Caki2 (cell line): ENCODE data around the gene ZNF844. TPM values are rescaled to one million over a fixed set of nuclear protein-coding genes. Genes with fewer than 3 reads are reported as not detected.
"Not testable (repeated sequence)": the region's sequence is repeated elsewhere in the genome, so short reads cannot be mapped to it uniquely, and the experiment has no call there.

ENCODE experiments used
- DNase-seq: peaks from one replicate; pipeline ENCODE4 v3.0.0-alpha.2; 2015; ENCODE audit warnings: low read depth
- in situ Hi-C: cut with HindIII; loops from 2 replicates; pipeline ENCODE4 v1.10.0; 2016; ENCODE audit warnings: low sequenced_read_pairs, low pct_unique_long_range_greater_than_20kb, mixed read lengths
- total RNA-seq: library from RNA; depleted of rRNA; stranded (reverse); fragments of >200 nt; shearing (Covaris generic); gene quantifications from 2 replicates; pipeline ENCODE4 v1.2.3, GENCODE V29; 2014; ENCODE audit warnings: low replicate concordance; rRNA removed

ZNF844 gene
- 0.24 TPM in 1 of 2 replicates, not detected in the other for total RNA-seq

GRCh38 chr19:12064590-12065538 lies at the start of gene ZNF844:
Gene ZNF844, plus strand, starts transcription at chr19:12064731. Its CDS starts 143 bp downstream, at chr19:12064874.
- DNase-seq: no peak
- in situ Hi-C loops: no loop called here

GRCh38 chr19:12015015-12015752 lies 49.3 kb upstream of the ZNF844 start:
- DNase-seq: no peak
- in situ Hi-C loops: no loop called here

DNA sequence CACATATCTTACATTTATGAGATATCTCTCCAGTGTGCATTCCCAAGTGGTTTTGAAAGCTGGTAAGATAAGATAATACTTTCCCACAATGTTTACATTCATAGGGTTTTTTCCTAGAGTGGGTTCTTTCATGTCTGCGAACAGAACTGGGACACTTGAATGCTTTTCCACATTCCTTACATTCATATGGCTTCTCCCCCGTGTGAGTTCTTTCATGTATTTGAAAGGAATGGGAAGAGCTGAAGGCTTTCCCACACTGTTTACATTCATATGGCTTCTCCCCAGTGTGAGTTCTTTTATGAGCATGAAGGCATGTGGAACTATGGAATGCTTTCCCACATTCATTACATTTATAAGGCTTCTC lies 48.8 kb upstream of the ZNF844 start:
- no peak for DNase-seq
- in situ Hi-C loops: no loop called here

GRCh38 chr19:12034198-12034597 lies 30.3 kb upstream of the ZNF844 start:
- no peak for DNase-seq
- in situ Hi-C loops: no loop called here

GRCh38 chr19:12034620-12035019 lies 29.9 kb upstream of the ZNF844 start:
- in situ Hi-C loops: no loop called here
- DNase-seq: no peak

DNA sequence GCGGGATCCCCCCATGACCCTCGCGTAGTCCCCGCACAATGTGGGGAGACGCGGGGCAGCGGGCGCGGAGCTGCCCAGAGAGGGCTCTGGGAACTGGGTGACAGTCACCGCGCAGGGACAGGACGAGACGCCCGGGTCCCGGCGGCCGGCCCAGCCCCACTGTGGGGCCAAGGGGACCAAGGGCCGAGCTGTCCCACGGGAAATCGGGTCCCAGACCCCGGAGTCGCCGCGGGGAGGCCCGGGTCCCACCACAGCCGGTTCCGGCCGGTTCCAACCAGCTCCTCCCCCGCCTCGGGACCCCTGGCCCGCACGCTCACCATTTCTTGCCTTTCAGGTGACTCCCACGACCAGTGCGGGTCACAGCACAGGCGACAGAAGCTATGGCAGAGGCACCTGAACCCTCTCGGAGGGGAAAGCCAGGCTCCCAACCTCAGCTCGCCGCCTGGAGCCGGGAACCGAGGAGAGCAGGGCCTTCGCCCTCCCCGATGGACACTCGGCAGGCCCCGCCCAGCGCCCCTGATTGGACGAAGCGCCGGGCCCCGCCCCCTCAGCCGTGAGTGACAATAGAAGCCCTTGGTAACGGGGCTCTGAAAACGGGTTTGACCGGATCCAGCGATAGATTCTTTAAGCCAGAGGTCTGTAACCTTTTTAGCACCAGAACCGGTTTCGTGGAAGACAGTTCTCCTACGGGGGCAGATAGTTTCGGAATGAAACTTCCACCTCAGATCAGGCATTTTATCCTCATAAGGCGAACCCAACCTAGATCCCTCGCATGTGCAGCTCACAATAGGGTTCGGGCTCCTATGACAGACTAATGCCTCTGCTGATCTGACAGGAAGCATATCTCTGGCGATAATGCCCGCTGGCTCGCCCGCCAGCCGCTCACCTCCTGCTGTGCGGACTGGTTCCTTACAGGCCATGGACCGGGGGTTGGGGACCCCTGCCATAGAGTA lies 29.0 kb upstream of the ZNF844 start, which contains the start of gene ZNF433:
TSS of gene ZNF433 (minus strand) at position 460 of the 953 bp plus-strand sequence. CDS start at position 320, 140 bp downstream.
- DNase-seq: no peak
- in situ Hi-C loops: no loop called here

GRCh38 chr19:12042893-12043292 lies 21.6 kb upstream of the ZNF844 start:
- DNase-seq: no peak
- in situ Hi-C loops: no loop called here

DNA sequence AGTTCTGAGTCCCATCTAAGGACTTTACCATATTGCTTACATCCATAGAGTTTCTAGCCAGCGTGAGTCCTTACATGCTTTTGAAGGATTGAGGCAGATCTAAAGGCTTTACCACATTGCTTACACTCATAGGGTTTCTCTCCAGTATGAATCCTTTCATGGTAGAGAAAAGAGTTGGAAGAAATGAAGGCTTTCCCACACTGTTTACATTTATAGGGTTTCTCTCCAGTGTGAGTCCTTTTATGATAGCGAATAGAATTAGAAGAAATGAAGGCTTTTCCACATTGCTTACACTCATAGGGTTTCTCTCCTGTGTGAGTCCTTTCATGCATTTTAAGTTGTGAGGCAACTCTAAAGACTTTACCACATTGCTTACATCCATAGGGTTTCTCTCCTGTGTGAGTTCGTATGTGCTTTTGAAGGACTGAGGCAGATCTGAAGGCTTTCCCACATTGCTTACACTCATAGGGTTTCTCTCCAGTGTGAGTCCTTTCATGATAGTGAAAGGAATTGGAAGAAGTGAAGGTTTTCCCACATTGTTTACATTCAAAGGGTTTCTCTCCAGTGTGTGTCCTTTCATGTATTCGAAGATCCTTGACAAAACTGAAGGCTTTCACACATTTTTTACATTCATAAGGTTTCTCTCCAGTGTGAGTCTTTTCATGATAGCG lies 20.6 kb upstream of the ZNF844 start:
- DNase-seq: no peak
- in situ Hi-C loops: no loop called here

GRCh38 chr19:12047868-12048267 lies 16.7 kb upstream of the ZNF844 start:
- in situ Hi-C loops: no loop called here
- no peak for DNase-seq

- in situ Hi-C loops: no loop called here
- no peak for DNase-seq
These were observed 12.4 kb upstream of the ZNF844 start for GRCh38 chr19:12052091-12052496.

- in situ Hi-C loops: no loop called here
- peak; percentile 88 for DNase-seq
These were observed 11.9 kb upstream of the ZNF844 start, which contains the start of gene ZNF878 for GRCh38 chr19:12052497-12053169. Gene ZNF878, minus strand, starts transcription at chr19:12052961. Its CDS starts 160 bp downstream, at chr19:12052801.

DNA sequence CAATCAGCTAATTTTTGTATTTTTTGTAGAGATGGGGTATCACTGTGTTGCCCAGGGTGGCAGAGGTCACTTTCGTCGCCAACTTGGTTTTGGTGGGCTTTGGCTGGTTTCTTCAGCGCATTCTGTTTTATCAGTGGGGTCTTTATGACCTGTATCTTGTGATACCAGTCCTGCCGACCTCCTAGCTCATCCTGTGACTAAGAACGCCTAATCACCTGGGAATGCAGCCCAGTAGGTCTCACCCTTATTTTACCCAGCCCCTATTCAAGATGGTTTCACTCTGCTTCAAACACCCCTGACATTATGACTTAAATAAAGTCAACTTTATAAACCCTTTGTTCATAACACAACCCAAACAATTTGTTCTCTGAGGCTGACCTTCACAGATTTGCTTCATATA lies 8.7 kb upstream of the ZNF844 start:
- in situ Hi-C loops: no loop called here
- no peak for DNase-seq

GRCh38 chr19:12075538-12076139 lies 11.1 kb downstream of the ZNF844 start:
- in situ Hi-C loops: no loop called here

DNA sequence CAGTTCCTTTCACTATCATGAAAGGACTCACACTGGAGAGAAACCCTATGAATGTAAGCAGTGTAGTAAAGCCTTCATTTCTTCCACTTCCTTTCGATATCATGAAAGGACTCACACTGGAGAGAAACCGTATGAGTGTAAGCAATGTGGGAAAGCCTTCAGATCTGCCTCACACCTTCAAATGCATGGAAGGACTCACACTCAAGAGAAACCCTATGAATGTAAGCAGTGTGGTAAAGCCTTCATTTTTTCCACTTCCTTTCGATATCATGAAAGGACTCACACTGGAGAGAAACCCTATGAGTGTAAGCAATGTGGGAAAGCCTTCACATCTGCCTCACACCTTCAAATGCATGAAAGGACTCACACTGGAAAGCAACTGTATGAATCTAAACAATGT lies 11.8 kb downstream of the ZNF844 start:
- DNase-seq, in situ Hi-C loops: not testable (repeated sequence)

More at GRCh38 chr19:12075538-12076139, 11.1 kb downstream of the ZNF844 start:
- DNase-seq: no peak

DNA sequence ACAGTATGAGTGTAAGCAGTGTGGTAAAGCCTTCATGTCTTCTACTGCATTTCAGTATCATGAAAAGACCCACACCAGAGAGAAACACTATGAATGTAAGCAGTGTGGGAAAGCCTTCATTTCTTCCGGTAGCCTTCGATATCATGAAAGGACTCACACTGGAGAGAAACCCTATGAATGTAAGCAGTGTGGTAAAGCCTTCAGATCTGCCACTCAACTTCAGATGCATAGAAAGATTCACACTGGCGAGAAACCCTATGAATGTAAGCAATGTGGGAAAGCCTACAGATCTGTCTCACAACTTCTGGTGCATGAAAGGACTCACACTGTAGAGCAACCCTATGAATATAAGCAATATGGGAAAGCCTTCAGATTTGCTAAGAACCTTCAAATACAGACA lies 12.8 kb downstream of the ZNF844 start:
- DNase-seq: no peak
- in situ Hi-C loops: no loop called here

- in situ Hi-C loops, DNase-seq: not testable (repeated sequence)
These were observed 18.8 kb downstream of the ZNF844 start for GRCh38 chr19:12083336-12083735.
